Middle frontal gyrus (tissue), 1 donor: Measurements from ENCODE around the gene LCNL1.
"Not testable (repeated sequence)": the region's sequence is repeated elsewhere in the genome, so short reads cannot be mapped to it uniquely, and the experiment has no call there.

Experiments used
- DNase-seq: peaks from one replicate; pipeline ENCODE4 v3.0.0-alpha.2; 2015; ENCODE audit warnings: low spot score; ENCODE audit errors: extremely low spot score

The LCNL1 gene

GRCh38 chr9:136991993-136992818 lies 9.4 kb downstream of the LCNL1 start, which contains the start of gene PAXX:
TSS of gene PAXX (plus strand) at chr9:136992422. CDS start at chr9:136992444, 22 bp downstream.
- peak; percentile 83 for DNase-seq

GRCh38 chr9:136992819-136993369 lies 10.1 kb downstream of the LCNL1 start:
- DNase-seq: no peak

DNA sequence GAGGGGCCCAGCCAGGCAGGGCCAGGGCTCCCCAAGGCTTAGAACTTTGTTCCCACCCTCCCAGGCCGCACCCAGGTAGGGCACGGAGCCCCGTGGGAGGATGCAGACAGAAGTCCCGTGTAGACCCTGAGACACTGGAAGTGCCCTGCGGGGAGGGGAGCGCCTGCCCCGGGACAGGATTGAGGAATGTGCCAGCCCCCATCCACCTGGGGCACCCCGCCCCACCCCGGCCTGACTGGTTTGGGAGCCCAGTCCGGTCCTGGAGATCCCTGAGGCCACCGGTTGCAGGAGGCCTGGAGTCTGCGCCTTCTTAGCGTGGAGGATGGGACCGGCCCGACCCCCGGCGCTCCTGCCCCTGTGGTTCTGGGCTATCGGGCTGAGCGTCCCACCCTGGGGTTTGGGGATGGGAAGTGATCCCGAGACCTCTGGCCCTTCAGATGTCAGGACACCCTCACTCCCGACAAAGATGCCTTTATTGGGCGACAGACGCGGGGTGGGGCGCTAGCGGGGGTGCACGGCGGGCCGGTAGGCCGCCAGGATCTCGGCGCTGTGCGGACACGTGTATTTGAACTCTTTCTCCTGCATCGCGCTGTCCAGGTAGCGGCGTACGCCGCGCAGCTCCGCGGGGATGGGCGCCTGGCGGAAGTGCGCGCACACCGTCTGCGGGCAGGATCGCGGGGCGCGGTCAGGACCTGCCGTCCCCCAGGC lies 11.5 kb downstream of the LCNL1 start:
- no peak for DNase-seq

- no peak for DNase-seq
Observed at GRCh38 chr9:136994888-136995230, 12.1 kb downstream of the LCNL1 start.

GRCh38 chr9:136995362-136995761 lies 12.6 kb downstream of the LCNL1 start:
- DNase-seq: no peak

DNA sequence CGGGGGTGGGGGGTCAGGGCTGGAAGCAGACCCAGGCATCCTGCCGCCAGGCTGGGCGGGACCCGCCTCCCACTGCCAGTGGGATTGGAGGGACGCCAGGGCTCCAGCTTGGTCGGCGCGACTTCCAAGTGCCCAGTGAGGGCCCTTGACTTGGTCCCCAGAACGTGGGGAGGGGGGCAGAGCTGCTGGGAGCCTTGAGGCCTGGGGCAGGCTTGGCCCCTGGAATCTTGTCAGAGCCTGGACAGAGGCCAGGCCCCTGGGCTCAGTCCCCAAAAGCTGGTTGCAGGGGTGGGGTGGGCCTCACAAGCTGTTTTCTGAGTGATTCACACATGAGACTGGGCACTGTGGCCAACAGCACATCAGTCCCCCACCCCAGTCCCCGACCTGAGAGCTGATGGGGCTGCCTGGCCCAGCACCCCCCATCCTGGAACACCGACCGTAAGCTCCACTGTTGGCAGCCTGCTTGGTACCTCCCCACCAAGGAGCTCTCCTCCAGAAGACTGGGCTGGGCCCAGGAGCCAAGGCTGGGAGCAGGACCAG lies 13.0 kb downstream of the LCNL1 start:
- no peak for DNase-seq

- no peak for DNase-seq
Observed at GRCh38 chr9:136996361-136997292, 13.8 kb downstream of the LCNL1 start, which contains the start of gene CLIC3. TSS of gene CLIC3 (minus strand) at chr9:136996568. CDS start at chr9:136996543, 25 bp downstream.

DNA sequence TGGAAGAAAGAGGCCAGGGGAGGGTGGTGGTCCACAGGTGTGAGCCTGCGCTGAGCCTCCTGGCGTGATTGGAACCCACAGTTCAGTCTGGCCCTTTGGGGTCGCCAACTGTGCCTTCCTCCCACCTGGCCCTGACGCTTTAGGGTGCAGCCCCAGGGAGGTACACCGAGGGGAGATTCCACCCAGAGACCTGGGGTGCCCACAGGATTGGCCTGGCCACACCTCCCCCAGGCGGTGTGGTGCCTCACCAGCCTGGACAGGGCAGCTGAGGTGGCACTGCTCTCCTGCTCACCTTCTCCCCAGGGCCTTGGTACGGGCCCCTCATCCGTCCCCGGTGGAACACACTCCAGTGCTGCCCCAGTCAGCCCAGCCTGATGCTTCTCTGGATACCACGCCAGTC lies 14.6 kb downstream of the LCNL1 start:
- DNase-seq: no peak

- DNase-seq: no peak
Observed at GRCh38 chr9:136997830-136998234, 15.0 kb downstream of the LCNL1 start.

GRCh38 chr9:137000177-137000930 lies 17.6 kb downstream of the LCNL1 start:
- no peak for DNase-seq

DNA sequence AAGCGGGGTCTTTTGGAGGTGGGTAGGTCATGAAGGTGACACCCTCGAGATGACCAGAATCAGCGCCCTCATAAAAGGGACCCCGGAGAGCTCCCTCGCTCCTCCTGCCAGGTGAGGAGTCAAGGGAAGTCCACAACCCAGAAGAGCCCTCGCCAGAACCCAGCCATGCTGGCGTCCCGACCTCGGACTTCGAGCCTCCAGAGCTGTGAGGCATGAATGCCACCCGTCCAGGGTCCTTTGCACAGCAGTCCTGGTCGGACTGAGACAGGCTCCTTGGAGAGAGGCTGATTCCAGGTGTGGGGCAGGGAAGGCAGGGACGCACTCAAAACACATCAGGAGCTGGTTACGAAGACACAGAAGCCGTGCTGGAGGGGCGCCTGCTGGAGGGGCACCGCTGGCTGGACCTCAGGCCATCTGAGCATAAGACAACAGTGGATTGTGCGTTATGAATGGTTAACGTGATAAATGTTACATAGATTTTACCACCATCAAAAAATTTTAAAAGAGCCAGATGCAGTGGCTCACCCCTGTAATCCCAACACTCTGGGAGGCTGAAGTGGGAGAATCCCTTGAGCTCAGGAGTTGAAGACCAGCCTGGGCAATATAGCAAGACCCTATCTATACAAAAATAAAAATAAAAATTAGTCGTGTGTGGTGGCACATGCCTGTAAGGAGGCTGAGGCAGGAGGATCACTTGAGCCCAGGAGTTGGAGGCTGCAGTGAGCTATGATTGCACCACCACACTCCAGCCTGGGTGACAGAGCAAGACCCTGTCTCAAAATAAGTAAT lies 19.3 kb downstream of the LCNL1 start:
- no peak for DNase-seq

DNA sequence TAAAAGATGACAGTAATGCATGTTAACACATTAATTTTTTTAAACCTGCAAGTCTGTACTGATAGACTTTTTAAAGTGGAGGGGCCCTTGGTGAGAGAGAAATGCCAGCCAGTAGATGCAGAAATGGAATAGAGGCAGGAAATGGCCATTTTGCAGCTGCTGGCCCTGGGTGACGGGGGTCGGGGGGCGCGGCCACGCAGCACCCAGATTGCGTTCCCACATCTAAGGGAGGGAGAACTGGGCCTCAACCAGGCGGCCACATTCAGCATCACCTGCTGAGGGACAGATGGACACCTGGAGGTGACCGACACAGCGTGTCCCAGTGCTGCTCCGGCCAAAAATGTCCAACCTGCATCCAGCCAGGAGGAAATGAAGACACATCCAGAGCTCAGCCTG lies 19.9 kb downstream of the LCNL1 start:
- DNase-seq: no peak

GRCh38 chr9:137004285-137004684 lies 21.5 kb downstream of the LCNL1 start:
- not testable (repeated sequence) for DNase-seq

DNA sequence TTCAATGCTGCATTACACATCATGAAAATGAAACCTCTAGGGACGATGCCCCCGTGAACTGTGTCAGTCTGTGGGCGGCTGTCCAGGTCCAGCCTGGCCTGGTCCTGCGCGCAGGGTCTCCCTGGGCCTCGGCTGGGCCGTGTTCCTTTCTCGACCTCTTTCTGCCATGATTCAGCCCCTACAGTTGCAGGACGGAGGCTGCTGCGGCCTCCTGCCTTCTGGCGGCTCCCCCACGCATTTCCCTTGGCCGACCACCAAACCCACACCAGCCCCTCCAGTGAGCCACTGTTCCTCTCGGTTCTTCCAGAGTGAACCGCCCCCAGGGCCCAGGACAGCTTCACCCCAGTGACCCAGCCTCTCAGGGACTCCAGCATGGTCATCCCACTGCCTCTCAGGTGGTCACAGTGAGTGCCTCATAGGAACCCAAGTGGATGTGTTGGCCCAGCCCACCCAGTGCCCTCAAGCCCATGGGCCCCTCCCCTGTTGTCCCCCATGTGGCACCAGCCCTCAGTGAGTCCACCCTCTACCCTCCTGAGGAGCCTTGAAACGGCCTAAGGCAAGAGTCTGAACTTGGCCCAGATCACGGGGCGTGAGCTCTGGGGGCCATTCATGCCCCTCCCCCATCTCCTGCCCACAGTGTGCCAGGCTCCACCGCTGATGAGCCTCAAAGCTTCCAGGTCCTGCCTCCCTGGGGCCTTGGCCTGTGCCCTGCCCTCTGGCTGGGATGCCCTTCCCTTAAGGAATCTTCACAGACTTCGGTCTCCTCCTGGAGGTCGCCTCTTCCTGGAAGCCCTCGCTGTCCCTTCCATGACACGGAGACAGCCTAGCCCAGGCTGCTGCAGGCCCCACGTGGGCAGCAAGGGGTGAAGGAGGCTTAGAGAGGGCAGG lies 23.6 kb downstream of the LCNL1 start:
- DNase-seq: no peak

DNA sequence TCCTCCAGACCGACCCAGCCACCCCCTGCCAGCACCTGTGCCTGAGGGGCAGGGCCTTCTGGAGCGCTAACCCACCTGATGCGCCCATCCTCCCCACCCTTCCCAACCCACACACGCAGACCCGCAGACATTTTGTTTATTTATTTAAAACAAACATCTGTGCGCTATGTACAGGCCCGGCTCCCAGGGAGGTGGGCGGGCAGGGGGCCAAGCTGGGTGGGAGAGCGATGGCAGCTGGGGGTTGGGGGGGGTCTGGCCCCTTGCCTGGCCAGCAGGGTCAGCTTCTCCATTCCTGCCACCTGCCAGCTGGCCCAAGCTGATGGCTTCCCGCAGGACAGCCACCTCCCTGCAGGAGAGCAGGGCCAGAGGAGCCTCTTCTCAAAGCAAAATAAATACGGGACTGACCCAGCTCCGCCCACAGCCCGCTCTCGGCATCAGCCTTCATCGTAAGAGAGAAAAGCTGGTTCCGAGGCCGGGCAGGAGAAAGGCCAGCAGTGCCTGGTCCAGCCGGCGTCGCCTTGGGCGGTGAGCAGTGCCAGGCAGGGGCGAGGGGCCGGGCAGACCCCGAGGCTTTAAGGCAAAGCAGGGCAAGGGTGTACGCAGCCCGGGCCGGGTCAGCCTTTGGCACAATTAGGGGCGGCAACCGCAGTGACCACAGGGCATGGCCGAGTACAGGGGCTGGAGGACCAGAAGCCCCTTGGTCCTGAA lies 24.5 kb downstream of the LCNL1 start:
- DNase-seq: no peak

DNA sequence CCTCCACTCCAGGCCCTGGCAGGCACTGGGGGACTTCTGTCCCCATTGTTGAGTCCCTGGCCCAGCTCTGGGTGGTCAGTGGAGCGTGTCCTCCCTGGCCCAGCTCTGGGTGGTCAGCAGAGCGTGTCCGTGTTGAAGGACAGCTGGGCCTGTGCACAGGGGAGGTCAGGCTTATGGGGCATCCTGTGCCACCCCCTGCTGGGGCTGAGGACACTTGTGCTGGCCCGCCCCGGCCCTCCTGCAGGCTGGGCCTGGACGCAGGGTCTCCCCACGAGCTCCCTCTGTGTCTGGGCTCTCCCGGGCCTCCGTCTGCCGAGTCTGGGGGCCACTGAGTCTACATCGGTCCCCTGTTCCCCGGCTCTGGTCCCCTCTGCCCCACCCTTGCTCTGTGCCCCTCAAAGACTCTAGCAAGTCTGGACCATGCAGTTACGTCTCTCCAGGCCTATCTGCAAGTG lies 25.1 kb downstream of the LCNL1 start:
- DNase-seq: no peak

DNA sequence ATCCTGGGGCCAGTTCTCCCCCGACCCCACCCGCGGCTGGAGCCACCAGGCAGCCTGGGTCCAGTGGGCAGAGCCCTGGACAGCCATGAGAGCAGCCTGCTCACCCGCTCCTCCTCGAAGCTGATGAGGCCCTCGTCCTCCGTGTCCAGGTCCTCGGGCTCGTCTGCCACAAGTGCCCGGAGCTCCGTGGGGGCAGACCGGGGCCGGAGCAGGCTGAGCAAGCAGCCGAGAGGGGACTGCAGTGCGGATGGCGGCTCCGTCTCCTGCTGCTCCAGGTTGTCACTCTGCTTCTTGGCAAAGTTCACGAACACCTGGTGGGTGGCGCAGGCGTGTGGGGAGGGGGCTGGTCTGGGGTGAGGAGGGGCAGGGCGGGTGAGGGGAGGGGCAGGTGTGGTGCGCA lies 25.5 kb downstream of the LCNL1 start:
- no peak for DNase-seq

DNA sequence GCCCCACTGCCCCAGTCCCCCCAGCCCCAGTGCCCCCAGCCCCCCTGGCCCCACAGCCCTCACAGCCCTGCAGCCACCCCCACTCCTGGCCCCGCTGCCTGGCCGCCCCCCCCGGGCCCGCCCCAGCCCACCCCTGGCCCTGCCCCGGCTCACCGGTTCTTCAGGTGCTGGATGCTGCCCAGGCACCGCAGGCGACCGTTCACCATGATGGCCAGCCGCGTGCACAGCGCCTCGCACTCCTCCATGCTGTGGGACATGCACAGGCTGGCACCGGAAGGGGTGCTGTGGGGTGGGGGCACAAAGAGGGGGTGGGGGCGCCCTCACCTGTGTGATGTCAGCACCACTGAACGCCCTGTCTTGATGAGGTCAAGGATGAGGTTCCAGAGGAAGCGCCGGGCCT lies 26.4 kb downstream of the LCNL1 start:
- no peak for DNase-seq
